OCI-LY7 (cell line): Measurements from ENCODE around the gene COX7A2.

Experiments used
- EZH2phosphoT487 ChIP-seq: fragments of 200-600 bp; sonication (generic); IDR thresholded peaks from 2 replicates; pipeline ENCODE4 v1.6.1; 2018; ENCODE audit warnings: low read depth, borderline replicate concordance, mild to moderate bottlenecking, mixed run types, antibody characterized with exemption, low read length, moderate library complexity, mixed read lengths
- TF ChIP-seq, protein P1 (sequence below): fragments of 200-600 bp; sonication (generic); conservative IDR thresholded peaks from 2 replicates; pipeline ENCODE4 v1.5.1; 2014; ENCODE audit warnings: mild to moderate bottlenecking, antibody characterized with exemption, low read length, moderate library complexity, mixed read lengths

DNA sequence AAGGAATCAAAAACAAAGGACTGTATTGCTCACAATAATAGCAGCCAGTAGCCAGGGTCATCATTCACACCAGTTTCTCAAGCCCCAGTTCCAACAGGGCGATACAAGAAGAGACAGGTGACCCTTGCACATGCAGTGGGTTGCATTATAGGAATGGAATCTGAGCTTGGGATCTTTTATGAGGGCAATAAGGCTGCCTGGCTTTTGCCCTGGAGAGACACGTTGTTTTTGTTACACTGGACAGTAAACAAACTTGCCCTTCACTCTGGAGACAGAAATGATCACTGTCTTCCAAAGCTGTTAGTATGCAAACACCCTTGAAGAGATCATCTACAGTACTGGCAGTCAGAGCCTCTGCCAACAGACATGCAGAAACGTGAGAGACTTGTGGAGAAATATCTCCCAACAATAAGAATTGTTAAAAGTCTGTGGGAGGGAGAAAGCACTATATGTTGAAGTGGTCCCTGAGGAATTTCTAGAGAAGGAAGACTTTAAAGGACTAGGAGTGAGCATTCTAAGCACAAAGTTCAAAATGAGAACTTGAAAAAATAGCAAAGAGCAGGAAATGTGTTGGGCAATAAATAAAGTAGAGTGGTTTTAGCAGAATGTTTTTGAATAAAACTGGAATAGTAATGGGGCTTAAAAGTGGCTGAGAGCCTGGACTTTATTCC is 31.5 kb downstream of the COX7A2 start:
- TF ChIP-seq, protein P1, sequence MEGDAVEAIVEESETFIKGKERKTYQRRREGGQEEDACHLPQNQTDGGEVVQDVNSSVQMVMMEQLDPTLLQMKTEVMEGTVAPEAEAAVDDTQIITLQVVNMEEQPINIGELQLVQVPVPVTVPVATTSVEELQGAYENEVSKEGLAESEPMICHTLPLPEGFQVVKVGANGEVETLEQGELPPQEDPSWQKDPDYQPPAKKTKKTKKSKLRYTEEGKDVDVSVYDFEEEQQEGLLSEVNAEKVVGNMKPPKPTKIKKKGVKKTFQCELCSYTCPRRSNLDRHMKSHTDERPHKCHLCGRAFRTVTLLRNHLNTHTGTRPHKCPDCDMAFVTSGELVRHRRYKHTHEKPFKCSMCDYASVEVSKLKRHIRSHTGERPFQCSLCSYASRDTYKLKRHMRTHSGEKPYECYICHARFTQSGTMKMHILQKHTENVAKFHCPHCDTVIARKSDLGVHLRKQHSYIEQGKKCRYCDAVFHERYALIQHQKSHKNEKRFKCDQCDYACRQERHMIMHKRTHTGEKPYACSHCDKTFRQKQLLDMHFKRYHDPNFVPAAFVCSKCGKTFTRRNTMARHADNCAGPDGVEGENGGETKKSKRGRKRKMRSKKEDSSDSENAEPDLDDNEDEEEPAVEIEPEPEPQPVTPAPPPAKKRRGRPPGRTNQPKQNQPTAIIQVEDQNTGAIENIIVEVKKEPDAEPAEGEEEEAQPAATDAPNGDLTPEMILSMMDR, result no peak
- no peak for TF ChIP-seq EZH2phosphoT487
